HepG2 (cell line): ENCODE data around the gene TGM6. TPM values are rescaled to one million over a fixed set of nuclear protein-coding genes. Genes with fewer than 3 reads are reported as not detected.

Source experiments
- AGO2 ChIP-seq: fragments of 200-400 bp; formaldehyde crosslinking; optimal IDR thresholded peaks from 2 replicates; pipeline ENCODE3; 2017; ENCODE audit warnings: mild to moderate bottlenecking, low read depth, low read length, moderate library complexity
- HMG20B ChIP-seq: conservative IDR thresholded peaks from 2 replicates; pipeline ENCODE4 v1.6.1; 2016; ENCODE audit warnings: missing genetic modification reagents, missing compliant biosample characterization
- ISL2 ChIP-seq: sonication (generic); formaldehyde crosslinking; IDR thresholded peaks from 2 replicates; pipeline ENCODE4 v1.5.0; 2020; ENCODE audit warnings: missing genetic modification reagents
- MAFF ChIP-seq: IDR thresholded peaks from 2 replicates; pipeline ENCODE4 v1.6.1; 2011; ENCODE audit warnings: low read depth, low read length, improper control_type of control experiment
- MED8 ChIP-seq: sonication (generic); formaldehyde crosslinking; IDR thresholded peaks from 2 replicates; pipeline ENCODE4 v1.8.1; 2023; ENCODE audit warnings: mild to moderate bottlenecking, missing genetic modification reagents; ENCODE audit not compliant: insufficient replicate concordance
- NCOA5 ChIP-seq: sonication (generic); formaldehyde crosslinking; IDR thresholded peaks from 2 replicates; pipeline ENCODE4 v1.4.0; 2020; ENCODE audit warnings: missing genetic modification reagents
- TFE3 ChIP-seq: IDR thresholded peaks from 2 replicates; pipeline ENCODE4 v1.6.1; 2016
- WIZ ChIP-seq: sonication (generic); formaldehyde crosslinking; IDR thresholded peaks from 2 replicates; pipeline ENCODE4 v1.5.1; 2020; ENCODE audit warnings: mild to moderate bottlenecking, missing genetic modification reagents
- ZC3H4 ChIP-seq: sonication (generic); formaldehyde crosslinking; IDR thresholded peaks from 2 replicates; pipeline ENCODE4 v1.4.0; 2020; ENCODE audit warnings: missing genetic modification reagents, borderline replicate concordance
- ZNF615 ChIP-seq: sonication (generic); formaldehyde crosslinking; IDR thresholded peaks from 2 replicates; pipeline ENCODE4 v1.5.0; 2020; ENCODE audit warnings: mild to moderate bottlenecking, missing genetic modification reagents, borderline replicate concordance
- ZNF710 ChIP-seq: sonication (generic); formaldehyde crosslinking; IDR thresholded peaks from 2 replicates; pipeline ENCODE4 v1.5.0; 2020; ENCODE audit warnings: mild to moderate bottlenecking, missing genetic modification reagents, borderline replicate concordance
- ZNF775 ChIP-seq: sonication (generic); formaldehyde crosslinking; IDR thresholded peaks from 2 replicates; pipeline ENCODE4 v1.4.0; 2020; ENCODE audit warnings: missing genetic modification reagents, mild to moderate bottlenecking, moderate library complexity, borderline replicate concordance
- polyA plus RNA-seq, 8 experiments: library from polyadenylated mRNA; depleted of rRNA in 3 of 8; stranded (reverse) in 7 of 8; unstranded in 1 of 8; fragments of >200 nt; fragmentation: Illumina TruSeq in 4 of 8; extraction: Trizol in 4 of 8; gene quantifications; 2 replicates each; pipeline versions ENCODE4 v1.2.1 to v1.2.3, GENCODE V29; 2011 to 2016; ENCODE audit warnings: low read depth in 4 of 8, missing spikeins in 1 of 8, mixed read lengths in 1 of 8; ENCODE audit not compliant: insufficient read depth in 1 of 8
- total RNA-seq, 5 experiments: library from RNA; depleted of rRNA; stranded (reverse); fragments of >200 nt; fragmentation: Illumina TruSeq; extraction: Trizol; gene quantifications; 2 replicates each; pipeline ENCODE4 v1.2.3, GENCODE V29; 2016; ENCODE audit warnings: low read depth in 1 of 5
- TF ChIP-seq, protein P1 (sequence below): sonication (generic); formaldehyde crosslinking; conservative IDR thresholded peaks from 2 replicates; pipeline ENCODE4 v1.8.1; 2023; ENCODE audit warnings: missing genetic modification reagents
- TF ChIP-seq, protein P2 (sequence below): sonication (generic); formaldehyde crosslinking; IDR thresholded peaks from 2 replicates; pipeline ENCODE4 v1.9.0; 2021; ENCODE audit warnings: missing genetic modification reagents, mild to moderate bottlenecking, borderline replicate concordance
- TF ChIP-seq, protein P3 (sequence below): sonication (generic); formaldehyde crosslinking; IDR thresholded peaks from 2 replicates; pipeline ENCODE4 v1.8.1; 2023; ENCODE audit warnings: mild to moderate bottlenecking, moderate library complexity, missing genetic modification reagents
- TF ChIP-seq, protein P4 (sequence below): sonication (generic); formaldehyde crosslinking; IDR thresholded peaks from 2 replicates; pipeline ENCODE4 v1.5.1; 2020; ENCODE audit warnings: mild to moderate bottlenecking, missing genetic modification reagents, moderate library complexity

TGM6 gene
- total and polyA plus RNA-seq, 2 of the 13 experiments (the other 11 are each of a cell fraction or from before 2014, with no cell fraction given) = not detected

- TF ChIP-seq WIZ = no peak
- no peak for TF ChIP-seq ZNF615 (CRISPR knock-in tag)
- peak; percentile 34; the same call in 1 of the 2 replicates for TF ChIP-seq TFE3 (CRISPR knock-in tag)
- TF ChIP-seq AGO2 = no peak
- no peak for TF ChIP-seq ZC3H4 (CRISPR knock-in tag)
- TF ChIP-seq NCOA5 (CRISPR knock-in tag) = no peak
- TF ChIP-seq HMG20B (CRISPR knock-in tag) = no peak
- TF ChIP-seq ZNF775 (CRISPR knock-in tag) = no peak
- no peak for TF ChIP-seq MAFF
- TF ChIP-seq, protein P1, sequence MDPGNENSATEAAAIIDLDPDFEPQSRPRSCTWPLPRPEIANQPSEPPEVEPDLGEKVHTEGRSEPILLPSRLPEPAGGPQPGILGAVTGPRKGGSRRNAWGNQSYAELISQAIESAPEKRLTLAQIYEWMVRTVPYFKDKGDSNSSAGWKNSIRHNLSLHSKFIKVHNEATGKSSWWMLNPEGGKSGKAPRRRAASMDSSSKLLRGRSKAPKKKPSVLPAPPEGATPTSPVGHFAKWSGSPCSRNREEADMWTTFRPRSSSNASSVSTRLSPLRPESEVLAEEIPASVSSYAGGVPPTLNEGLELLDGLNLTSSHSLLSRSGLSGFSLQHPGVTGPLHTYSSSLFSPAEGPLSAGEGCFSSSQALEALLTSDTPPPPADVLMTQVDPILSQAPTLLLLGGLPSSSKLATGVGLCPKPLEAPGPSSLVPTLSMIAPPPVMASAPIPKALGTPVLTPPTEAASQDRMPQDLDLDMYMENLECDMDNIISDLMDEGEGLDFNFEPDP (CRISPR knock-in tag) = no peak
- TF ChIP-seq, protein P2, sequence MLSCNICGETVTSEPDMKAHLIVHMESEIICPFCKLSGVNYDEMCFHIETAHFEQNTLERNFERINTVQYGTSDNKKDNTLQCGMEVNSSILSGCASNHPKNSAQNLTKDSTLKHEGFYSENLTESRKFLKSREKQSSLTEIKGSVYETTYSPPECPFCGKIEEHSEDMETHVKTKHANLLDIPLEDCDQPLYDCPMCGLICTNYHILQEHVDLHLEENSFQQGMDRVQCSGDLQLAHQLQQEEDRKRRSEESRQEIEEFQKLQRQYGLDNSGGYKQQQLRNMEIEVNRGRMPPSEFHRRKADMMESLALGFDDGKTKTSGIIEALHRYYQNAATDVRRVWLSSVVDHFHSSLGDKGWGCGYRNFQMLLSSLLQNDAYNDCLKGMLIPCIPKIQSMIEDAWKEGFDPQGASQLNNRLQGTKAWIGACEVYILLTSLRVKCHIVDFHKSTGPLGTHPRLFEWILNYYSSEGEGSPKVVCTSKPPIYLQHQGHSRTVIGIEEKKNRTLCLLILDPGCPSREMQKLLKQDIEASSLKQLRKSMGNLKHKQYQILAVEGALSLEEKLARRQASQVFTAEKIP (CRISPR knock-in tag) = no peak
- TF ChIP-seq ISL2 = no peak
- TF ChIP-seq, protein P3, sequence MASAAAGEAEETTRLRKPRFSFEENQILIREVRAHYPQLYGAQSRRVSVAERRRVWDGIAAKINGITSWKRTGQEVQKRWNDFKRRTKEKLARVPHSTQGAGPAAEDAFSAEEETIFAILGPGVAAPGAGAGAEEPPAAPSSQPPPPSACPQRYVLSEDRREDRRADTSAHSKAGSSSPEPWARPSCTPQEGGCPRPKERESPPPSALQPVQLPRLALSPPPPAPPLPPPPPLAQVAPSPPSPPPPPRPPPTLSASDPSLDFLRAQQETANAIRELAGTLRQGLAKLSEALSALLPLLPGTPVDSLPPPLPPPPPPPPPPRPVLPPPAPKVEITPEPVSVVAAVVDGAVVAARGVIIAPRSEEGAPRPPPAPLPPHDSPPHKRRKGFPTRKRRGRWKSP (CRISPR knock-in tag) = no peak
- TF ChIP-seq, protein P4, sequence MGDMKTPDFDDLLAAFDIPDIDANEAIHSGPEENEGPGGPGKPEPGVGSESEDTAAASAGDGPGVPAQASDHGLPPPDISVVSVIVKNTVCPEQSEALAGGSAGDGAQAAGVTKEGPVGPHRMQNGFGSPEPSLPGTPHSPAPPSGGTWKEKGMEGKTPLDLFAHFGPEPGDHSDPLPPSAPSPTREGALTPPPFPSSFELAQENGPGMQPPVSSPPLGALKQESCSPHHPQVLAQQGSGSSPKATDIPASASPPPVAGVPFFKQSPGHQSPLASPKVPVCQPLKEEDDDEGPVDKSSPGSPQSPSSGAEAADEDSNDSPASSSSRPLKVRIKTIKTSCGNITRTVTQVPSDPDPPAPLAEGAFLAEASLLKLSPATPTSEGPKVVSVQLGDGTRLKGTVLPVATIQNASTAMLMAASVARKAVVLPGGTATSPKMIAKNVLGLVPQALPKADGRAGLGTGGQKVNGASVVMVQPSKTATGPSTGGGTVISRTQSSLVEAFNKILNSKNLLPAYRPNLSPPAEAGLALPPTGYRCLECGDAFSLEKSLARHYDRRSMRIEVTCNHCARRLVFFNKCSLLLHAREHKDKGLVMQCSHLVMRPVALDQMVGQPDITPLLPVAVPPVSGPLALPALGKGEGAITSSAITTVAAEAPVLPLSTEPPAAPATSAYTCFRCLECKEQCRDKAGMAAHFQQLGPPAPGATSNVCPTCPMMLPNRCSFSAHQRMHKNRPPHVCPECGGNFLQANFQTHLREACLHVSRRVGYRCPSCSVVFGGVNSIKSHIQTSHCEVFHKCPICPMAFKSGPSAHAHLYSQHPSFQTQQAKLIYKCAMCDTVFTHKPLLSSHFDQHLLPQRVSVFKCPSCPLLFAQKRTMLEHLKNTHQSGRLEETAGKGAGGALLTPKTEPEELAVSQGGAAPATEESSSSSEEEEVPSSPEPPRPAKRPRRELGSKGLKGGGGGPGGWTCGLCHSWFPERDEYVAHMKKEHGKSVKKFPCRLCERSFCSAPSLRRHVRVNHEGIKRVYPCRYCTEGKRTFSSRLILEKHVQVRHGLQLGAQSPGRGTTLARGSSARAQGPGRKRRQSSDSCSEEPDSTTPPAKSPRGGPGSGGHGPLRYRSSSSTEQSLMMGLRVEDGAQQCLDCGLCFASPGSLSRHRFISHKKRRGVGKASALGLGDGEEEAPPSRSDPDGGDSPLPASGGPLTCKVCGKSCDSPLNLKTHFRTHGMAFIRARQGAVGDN (CRISPR knock-in tag) = no peak
- no peak for TF ChIP-seq MED8 (CRISPR knock-in tag)
- no peak for TF ChIP-seq ZNF710
Observed at GRCh38 chr20:2476742-2477615, 96.3 kb downstream of the TGM6 start (continued).
